K562 (cell line): ENCODE results near the gene MYL4. TPM values are rescaled to one million over a fixed set of nuclear protein-coding genes. Genes with fewer than 3 reads are reported as not detected.

Experiments used
- ATF7 ChIP-seq: fragments of 450-650 bp; IDR thresholded peaks from 2 replicates; pipeline ENCODE4 v1.7.1; 2014; ENCODE audit warnings: mild to moderate bottlenecking, moderate library complexity
- CXXC5 ChIP-seq: fragments of 250-450 bp; sonication (Bioruptor Pico); IDR thresholded peaks from 2 replicates; pipeline ENCODE4 v1.8.0; 2022; ENCODE audit warnings: inconsistent platforms, mild to moderate bottlenecking, moderate library complexity
- DIDO1 ChIP-seq: fragments of 450-650 bp; IDR thresholded peaks from 2 replicates; pipeline ENCODE4 v1.6.1; 2016; ENCODE audit warnings: low read depth, missing biosample characterization, missing genetic modification characterization
- NCOA6 ChIP-seq: fragments of 450-650 bp; IDR thresholded peaks from 2 replicates; pipeline ENCODE4 v1.6.1; 2017; ENCODE audit warnings: mild to moderate bottlenecking
- PHF20 ChIP-seq: fragments of 450-650 bp; IDR thresholded peaks from 2 replicates; pipeline ENCODE4 v1.6.1; 2018; ENCODE audit not compliant: partially characterized antibody
- SNRNP70 ChIP-seq: fragments of 200-400 bp; formaldehyde crosslinking; optimal IDR thresholded peaks from 2 replicates; pipeline ENCODE3; 2017; ENCODE audit warnings: low read depth, low read length
- YY1 ChIP-seq, 3 experiments: IDR thresholded peaks; 2 replicates each; pipeline ENCODE4 v1.6.1; 2011; ENCODE audit warnings: low read length in 2 of 3, mild to moderate bottlenecking in 2 of 3, moderate library complexity in 2 of 3, borderline replicate concordance in 1 of 3, control low read depth in 1 of 3, low read depth in 1 of 3; ENCODE audit not compliant: insufficient read depth in 3 of 3, insufficient replicate concordance in 2 of 3, control insufficient read depth in 1 of 3, insufficient read length in 1 of 3; ENCODE audit errors: extremely low read depth in 1 of 3
- ZBTB7A ChIP-seq: IDR thresholded peaks from 2 replicates; pipeline ENCODE4 v1.6.1; 2011; ENCODE audit warnings: low read depth, mild to moderate bottlenecking, low read length, moderate library complexity, borderline replicate concordance; ENCODE audit not compliant: control insufficient read depth
- ZFP30 ChIP-seq: fragments of 250-450 bp; sonication (Bioruptor Pico); IDR thresholded peaks from 2 replicates; pipeline ENCODE4 v1.8.0; 2022; ENCODE audit warnings: moderate library complexity, mild to moderate bottlenecking, inconsistent platforms, borderline replicate concordance
- polyA plus RNA-seq, 8 experiments: library from polyadenylated mRNA; depleted of rRNA in 4 of 8; stranded (reverse) in 5 of 8; unstranded in 3 of 8; fragments of >200 nt; fragmentation: Nextera tagmentation in 2 of 8; fragmentation: Illumina TruSeq in 1 of 8; extraction: Ambion mirVana in 2 of 8; extraction: Trizol in 1 of 8; gene quantifications; 2 replicates each; pipeline versions ENCODE4 v1.2.1 to v1.2.3, GENCODE V29; 2011 to 2014; ENCODE audit warnings: inconsistent platforms in 1 of 8, missing spikeins in 1 of 8
- total RNA-seq, 7 experiments: library from RNA; depleted of rRNA in 6 of 7; stranded (reverse); fragments of >200 nt in 6 of 7; fragmentation: Illumina TruSeq in 2 of 7; extraction: Trizol in 2 of 7; gene quantifications; 2 replicates each; pipeline versions ENCODE4 v1.2.1 to v1.2.3, GENCODE V29; 2011 to 2021; ENCODE audit warnings: low replicate concordance in 1 of 7
- TF ChIP-seq, protein P1 (sequence below): fragments of 450-650 bp; formaldehyde crosslinking; IDR thresholded peaks from 2 replicates; pipeline ENCODE4 v1.4.0; 2022; ENCODE audit warnings: missing genetic modification characterization
- TF ChIP-seq, protein P2 (sequence below): fragments of 200-800 bp; sonication (Bioruptor generic); IDR thresholded peaks from 2 replicates; pipeline ENCODE4 v1.6.1; 2016; ENCODE audit warnings: missing genetic modification characterization, missing compliant biosample characterization
- TF ChIP-seq, protein P3 (sequence below): fragments of 250-450 bp; sonication (Bioruptor Pico); IDR thresholded peaks from 2 replicates; pipeline ENCODE4 v1.9.0; 2021; ENCODE audit warnings: mild to moderate bottlenecking, inconsistent platforms

Gene MYL4
- total and polyA plus RNA-seq, 9 of the 15 experiments (the other 6 are each of a cell fraction or from before 2014, with no cell fraction given) = 117 to 423 (median 221) TPM

DNA sequence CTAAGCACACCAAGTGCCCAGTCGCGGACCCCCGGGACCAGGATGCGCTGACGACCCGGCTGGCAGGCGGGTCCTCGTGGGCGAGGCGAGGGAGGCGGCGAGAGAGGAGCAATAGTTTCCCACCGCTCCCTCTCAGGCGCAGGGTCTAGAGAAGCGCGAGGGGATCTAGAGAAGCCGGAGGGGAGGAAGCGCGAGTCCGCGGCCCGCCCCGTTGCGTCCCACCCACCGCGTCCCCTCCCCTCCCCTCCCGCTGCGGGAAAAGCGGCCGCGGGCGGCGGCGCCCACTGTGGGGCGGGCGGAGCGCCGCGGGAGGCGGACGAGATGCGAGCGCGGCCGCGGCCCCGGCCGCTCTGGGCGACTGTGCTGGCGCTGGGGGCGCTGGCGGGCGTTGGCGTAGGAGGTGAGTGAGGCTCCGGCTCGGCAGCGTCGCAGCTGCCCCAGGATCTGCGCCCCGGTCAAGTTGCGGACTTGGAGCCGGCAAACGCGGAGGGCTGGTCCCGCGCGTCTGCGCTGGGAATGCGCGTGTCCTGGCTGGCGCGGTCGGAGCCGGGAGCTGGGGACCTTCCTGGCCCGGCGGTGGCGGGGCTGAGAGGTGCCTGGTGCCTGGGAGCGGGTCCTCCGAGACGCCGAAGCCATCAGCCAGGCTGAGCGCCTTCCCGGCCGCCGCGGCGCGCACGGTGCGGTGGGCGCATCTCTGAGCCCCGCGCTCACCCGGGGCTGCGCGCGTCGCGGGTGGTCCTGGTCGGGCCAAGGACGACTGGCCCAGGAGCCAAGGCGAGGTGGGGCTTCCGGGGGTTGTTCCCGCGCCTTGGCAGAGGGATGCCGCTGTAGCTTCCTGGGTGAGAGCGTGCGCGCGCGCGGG, 44.6 kb downstream of the MYL4 start, which contains the start of gene ITGB3 (continued):
- no peak for TF ChIP-seq ZFP30 (CRISPR knock-in tag)
- TF ChIP-seq ATF7 = peak; percentile 36; the same call in 1 of the 2 replicates
- peak; percentile 63; the same call in 1 of the 2 replicates for TF ChIP-seq ZBTB7A
- TF ChIP-seq CXXC5 = peak; percentile 88
- no peak for TF ChIP-seq SNRNP70
- TF ChIP-seq, protein P1, sequence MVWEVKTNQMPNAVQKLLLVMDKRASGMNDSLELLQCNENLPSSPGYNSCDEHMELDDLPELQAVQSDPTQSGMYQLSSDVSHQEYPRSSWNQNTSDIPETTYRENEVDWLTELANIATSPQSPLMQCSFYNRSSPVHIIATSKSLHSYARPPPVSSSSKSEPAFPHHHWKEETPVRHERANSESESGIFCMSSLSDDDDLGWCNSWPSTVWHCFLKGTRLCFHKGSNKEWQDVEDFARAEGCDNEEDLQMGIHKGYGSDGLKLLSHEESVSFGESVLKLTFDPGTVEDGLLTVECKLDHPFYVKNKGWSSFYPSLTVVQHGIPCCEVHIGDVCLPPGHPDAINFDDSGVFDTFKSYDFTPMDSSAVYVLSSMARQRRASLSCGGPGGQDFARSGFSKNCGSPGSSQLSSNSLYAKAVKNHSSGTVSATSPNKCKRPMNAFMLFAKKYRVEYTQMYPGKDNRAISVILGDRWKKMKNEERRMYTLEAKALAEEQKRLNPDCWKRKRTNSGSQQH (CRISPR knock-in tag) = no peak
- 0 out of 2 replicates have a peak, but pooled peaks have one; percentile 32 for TF ChIP-seq NCOA6
- TF ChIP-seq, protein P2, sequence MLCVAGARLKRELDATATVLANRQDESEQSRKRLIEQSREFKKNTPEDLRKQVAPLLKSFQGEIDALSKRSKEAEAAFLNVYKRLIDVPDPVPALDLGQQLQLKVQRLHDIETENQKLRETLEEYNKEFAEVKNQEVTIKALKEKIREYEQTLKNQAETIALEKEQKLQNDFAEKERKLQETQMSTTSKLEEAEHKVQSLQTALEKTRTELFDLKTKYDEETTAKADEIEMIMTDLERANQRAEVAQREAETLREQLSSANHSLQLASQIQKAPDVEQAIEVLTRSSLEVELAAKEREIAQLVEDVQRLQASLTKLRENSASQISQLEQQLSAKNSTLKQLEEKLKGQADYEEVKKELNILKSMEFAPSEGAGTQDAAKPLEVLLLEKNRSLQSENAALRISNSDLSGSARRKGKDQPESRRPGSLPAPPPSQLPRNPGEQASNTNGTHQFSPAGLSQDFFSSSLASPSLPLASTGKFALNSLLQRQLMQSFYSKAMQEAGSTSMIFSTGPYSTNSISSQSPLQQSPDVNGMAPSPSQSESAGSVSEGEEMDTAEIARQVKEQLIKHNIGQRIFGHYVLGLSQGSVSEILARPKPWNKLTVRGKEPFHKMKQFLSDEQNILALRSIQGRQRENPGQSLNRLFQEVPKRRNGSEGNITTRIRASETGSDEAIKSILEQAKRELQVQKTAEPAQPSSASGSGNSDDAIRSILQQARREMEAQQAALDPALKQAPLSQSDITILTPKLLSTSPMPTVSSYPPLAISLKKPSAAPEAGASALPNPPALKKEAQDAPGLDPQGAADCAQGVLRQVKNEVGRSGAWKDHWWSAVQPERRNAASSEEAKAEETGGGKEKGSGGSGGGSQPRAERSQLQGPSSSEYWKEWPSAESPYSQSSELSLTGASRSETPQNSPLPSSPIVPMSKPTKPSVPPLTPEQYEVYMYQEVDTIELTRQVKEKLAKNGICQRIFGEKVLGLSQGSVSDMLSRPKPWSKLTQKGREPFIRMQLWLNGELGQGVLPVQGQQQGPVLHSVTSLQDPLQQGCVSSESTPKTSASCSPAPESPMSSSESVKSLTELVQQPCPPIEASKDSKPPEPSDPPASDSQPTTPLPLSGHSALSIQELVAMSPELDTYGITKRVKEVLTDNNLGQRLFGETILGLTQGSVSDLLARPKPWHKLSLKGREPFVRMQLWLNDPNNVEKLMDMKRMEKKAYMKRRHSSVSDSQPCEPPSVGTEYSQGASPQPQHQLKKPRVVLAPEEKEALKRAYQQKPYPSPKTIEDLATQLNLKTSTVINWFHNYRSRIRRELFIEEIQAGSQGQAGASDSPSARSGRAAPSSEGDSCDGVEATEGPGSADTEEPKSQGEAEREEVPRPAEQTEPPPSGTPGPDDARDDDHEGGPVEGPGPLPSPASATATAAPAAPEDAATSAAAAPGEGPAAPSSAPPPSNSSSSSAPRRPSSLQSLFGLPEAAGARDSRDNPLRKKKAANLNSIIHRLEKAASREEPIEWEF (CRISPR knock-in tag) = no peak
- TF ChIP-seq DIDO1 (tag) = no peak
- TF ChIP-seq YY1 (IDR thresholded peaks at IDR 0.05; ENCODE audit: borderline replicate concordance in 1 of 3, control insufficient read depth in 1 of 3, extremely low read depth in 1 of 3, insufficient read depth in 3 of 3, insufficient read length in 1 of 3, insufficient replicate concordance in 2 of 3, low read depth in 1 of 3, low read length in 2 of 3) = peak in 2 of 3 experiments; percentile 56 to 61
- peak; percentile 42 for TF ChIP-seq PHF20
- TF ChIP-seq, protein P3, sequence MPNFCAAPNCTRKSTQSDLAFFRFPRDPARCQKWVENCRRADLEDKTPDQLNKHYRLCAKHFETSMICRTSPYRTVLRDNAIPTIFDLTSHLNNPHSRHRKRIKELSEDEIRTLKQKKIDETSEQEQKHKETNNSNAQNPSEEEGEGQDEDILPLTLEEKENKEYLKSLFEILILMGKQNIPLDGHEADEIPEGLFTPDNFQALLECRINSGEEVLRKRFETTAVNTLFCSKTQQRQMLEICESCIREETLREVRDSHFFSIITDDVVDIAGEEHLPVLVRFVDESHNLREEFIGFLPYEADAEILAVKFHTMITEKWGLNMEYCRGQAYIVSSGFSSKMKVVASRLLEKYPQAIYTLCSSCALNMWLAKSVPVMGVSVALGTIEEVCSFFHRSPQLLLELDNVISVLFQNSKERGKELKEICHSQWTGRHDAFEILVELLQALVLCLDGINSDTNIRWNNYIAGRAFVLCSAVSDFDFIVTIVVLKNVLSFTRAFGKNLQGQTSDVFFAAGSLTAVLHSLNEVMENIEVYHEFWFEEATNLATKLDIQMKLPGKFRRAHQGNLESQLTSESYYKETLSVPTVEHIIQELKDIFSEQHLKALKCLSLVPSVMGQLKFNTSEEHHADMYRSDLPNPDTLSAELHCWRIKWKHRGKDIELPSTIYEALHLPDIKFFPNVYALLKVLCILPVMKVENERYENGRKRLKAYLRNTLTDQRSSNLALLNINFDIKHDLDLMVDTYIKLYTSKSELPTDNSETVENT (CRISPR knock-in tag) = 0 out of 2 replicates have a peak, but pooled peaks have one; percentile 31
